Measurements from ENCODE around the gene SORBS2.
A peak's percentile ranks its signal among the peaks of the same experiment; 100 is the strongest.

Gene SORBS2

GRCh38 chr4:185781555-185782215, 30.3 kb downstream of the SORBS2 start:
- H3K27ac ChIP-seq: no peak overlapping the region
- no peak overlapping the region for H3K4me3 ChIP-seq

GRCh38 chr4:185780472-185780871, 31.5 kb downstream of the SORBS2 start:
- no peak overlapping the region for H3K27ac ChIP-seq
- H3K4me3 ChIP-seq: no peak overlapping the region

GRCh38 chr4:185779517-185779916, 32.5 kb downstream of the SORBS2 start:
- H3K27ac ChIP-seq: no peak overlapping the region

GRCh38 chr4:185778307-185778706, 33.7 kb downstream of the SORBS2 start:
- no peak overlapping the region for H3K4me3 ChIP-seq
- no peak overlapping the region for H3K27ac ChIP-seq

More at GRCh38 chr4:185779517-185779916, 32.5 kb downstream of the SORBS2 start:
- H3K4me3 ChIP-seq: no peak overlapping the region

GRCh38 chr4:185775792-185776555, 36.0 kb downstream of the SORBS2 start:
- no peak overlapping the region for H3K4me3 ChIP-seq

GRCh38 chr4:185774845-185775680, 36.9 kb downstream of the SORBS2 start:
- peak overlapping the region in 1 of 7 experiments; percentile 23 for H3K4me3 ChIP-seq
- H3K27ac ChIP-seq: peak overlapping the region in 9 of 21 experiments; percentile 0 to 67 (median 44)

More at GRCh38 chr4:185775792-185776555, 36.0 kb downstream of the SORBS2 start:
- peak overlapping the region in 2 of 21 experiments; percentile 44 to 67 for H3K27ac ChIP-seq

GRCh38 chr4:185774131-185774653, 37.8 kb downstream of the SORBS2 start:
- H3K4me3 ChIP-seq: peak overlapping the region in 3 of 7 experiments; percentile 0 to 23 (median 9)
- peak overlapping the region in 13 of 21 experiments; percentile 0 to 67 (median 26) for H3K27ac ChIP-seq

- Histone ChIP-seq H3K27ac (peak overlapping the region in 5 of 21 experiments; percentile 3 to 65 (median 54)), H3K4me3 (peak overlapping the region in 1 of 7 experiments; percentile 23)
Observed at GRCh38 chr4:185773419-185773818, 38.6 kb downstream of the SORBS2 start.

GRCh38 chr4:185772391-185773093, 39.5 kb downstream of the SORBS2 start:
- Histone ChIP-seq H3K27ac (peak overlapping the region in 3 of 21 experiments; percentile 19 to 44 (median 30)), H3K4me3 (no peak overlapping the region)

GRCh38 chr4:185771711-185772390, 40.1 kb downstream of the SORBS2 start:
- H3K27ac ChIP-seq: peak overlapping the region in 2 of 21 experiments; percentile 19 to 30
- no peak overlapping the region for H3K4me3 ChIP-seq

GRCh38 chr4:185767528-185767927, 44.5 kb downstream of the SORBS2 start:
- H3K4me3 ChIP-seq: no peak overlapping the region
- H3K27ac ChIP-seq: no peak overlapping the region

- Histone ChIP-seq H3K27ac (no peak overlapping the region), H3K4me3 (no peak overlapping the region)
Observed at GRCh38 chr4:185764876-185765275, 47.1 kb downstream of the SORBS2 start.

- no peak overlapping the region for H3K4me3 ChIP-seq
- H3K27ac ChIP-seq: peak overlapping the region in 2 of 21 experiments; percentile 20 to 42
Observed at GRCh38 chr4:185761352-185762235, 50.4 kb downstream of the SORBS2 start.

- H3K4me3 ChIP-seq: no peak overlapping the region
- no peak overlapping the region for H3K27ac ChIP-seq
Observed at GRCh38 chr4:185758807-185759206, 53.2 kb downstream of the SORBS2 start.

GRCh38 chr4:185755451-185755850, 56.5 kb downstream of the SORBS2 start:
- H3K27ac ChIP-seq: no peak overlapping the region
- H3K4me3 ChIP-seq: no peak overlapping the region

- Histone ChIP-seq H3K27ac (no peak overlapping the region), H3K4me3 (no peak overlapping the region)
Observed at GRCh38 chr4:185754961-185755360, 57.0 kb downstream of the SORBS2 start.

- no peak overlapping the region for H3K27ac ChIP-seq
- H3K4me3 ChIP-seq: no peak overlapping the region
Observed at GRCh38 chr4:185752872-185753271, 59.1 kb downstream of the SORBS2 start.

- H3K27ac ChIP-seq: no peak overlapping the region
- no peak overlapping the region for H3K4me3 ChIP-seq
Observed at GRCh38 chr4:185749858-185750257, 62.1 kb downstream of the SORBS2 start.

Data from skin epidermis (tissue), 12 donors.